Thoracic aorta (tissue), 2 donors: Measurements from ENCODE around the gene CEP68. TPM values are rescaled to one million over a fixed set of nuclear protein-coding genes. Genes with fewer than 3 reads are reported as not detected.

ENCODE experiments used
- ATAC-seq: fragments of 150-250 bp; one replicate; pipeline ENCODE4 v1.8.0; 2017; ENCODE audit warnings: low read depth; ENCODE audit not compliant: insufficient number of reproducible peaks, low FRiP score
- DNase-seq: peaks from one replicate; pipeline ENCODE4 v3.0.0-alpha.2; 2020; ENCODE audit warnings: low spot score
- H3K27ac ChIP-seq, 2 donors: fragments of 200-600 bp; sonication (generic); 1 replicate in 1 of 2; 2 replicates in 1 of 2; pipeline ENCODE4 v1.5.1; 2016; ENCODE audit warnings: mild to moderate bottlenecking in 2 of 2, moderate library complexity in 2 of 2
- H3K27me3 ChIP-seq: fragments of 200-600 bp; sonication (generic); replicated peaks from 2 replicates; pipeline ENCODE4 v1.6.0; 2016; ENCODE audit warnings: mild to moderate bottlenecking; ENCODE audit not compliant: insufficient read depth
- H3K36me3 ChIP-seq: fragments of 200-600 bp; sonication (generic); one replicate; pipeline ENCODE4 v1.5.1; 2016
- H3K4me1 ChIP-seq, 2 donors: fragments of 200-600 bp; sonication (generic); 1 replicate in 1 of 2; 2 replicates in 1 of 2; pipeline versions ENCODE4 v1.5.1 to v1.6.0; 2016; ENCODE audit warnings: low read depth in 2 of 2, mild to moderate bottlenecking in 1 of 2; ENCODE audit not compliant: control insufficient read depth in 1 of 2
- H3K4me3 ChIP-seq: fragments of 200-600 bp; sonication (generic); 2 replicates; pipeline ENCODE4 v1.5.1; 2016; ENCODE audit warnings: mild to moderate bottlenecking
- H3K9me3 ChIP-seq: fragments of 200-600 bp; sonication (generic); 2 replicates; pipeline ENCODE4 v1.5.1; 2016
- total RNA-seq, 2 donors: library from RNA; depleted of rRNA; stranded (reverse); fragments of >200 nt; gene quantifications; one replicate each; pipeline versions ENCODE4 v1.1.0 to v1.2.3, GENCODE V29; 2016
- TF ChIP-seq, protein P1 (sequence below): fragments of 200-600 bp; sonication (generic); IDR thresholded peaks from one replicate; pipeline ENCODE4 v1.5.1; 2019; ENCODE audit warnings: antibody characterized with exemption

Gene CEP68
- total RNA-seq, 2 donors from 2014 or later = 28.8 to 31.3 TPM

DNA sequence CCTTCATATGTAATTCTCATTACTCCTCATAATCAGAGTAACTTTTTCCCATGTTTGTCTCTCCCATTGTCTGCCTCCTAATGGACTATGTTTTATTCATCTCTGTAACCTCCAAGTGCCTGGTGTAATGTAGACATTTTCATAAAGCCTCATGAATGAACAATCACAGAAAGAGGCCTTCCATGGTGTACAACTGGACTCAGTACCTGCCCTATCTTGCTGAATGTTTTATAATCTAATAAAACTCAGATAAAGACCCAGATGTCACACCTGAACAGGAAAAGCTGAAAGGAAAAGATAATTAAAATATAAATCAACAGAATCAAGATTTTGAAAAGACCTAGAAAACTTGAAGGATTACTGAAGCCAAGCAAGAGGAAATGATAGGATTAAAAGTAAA lies 37.0 kb downstream of the CEP68 start:
- ATAC-seq (no peak), DNase-seq (no peak)
- Histone ChIP-seq H3K27me3 (no peaks in the 10 kb centered on the region), H3K4me3 (no peak overlapping the region), H3K4me1 (peaks cover 8 to 15% of the 10 kb centered on the region in 2 donors), H3K9me3 (no peaks in the 10 kb centered on the region), H3K36me3 (peaks cover 15% of the 10 kb centered on the region), H3K27ac (no peak overlapping the region)
- TF ChIP-seq, protein P1, sequence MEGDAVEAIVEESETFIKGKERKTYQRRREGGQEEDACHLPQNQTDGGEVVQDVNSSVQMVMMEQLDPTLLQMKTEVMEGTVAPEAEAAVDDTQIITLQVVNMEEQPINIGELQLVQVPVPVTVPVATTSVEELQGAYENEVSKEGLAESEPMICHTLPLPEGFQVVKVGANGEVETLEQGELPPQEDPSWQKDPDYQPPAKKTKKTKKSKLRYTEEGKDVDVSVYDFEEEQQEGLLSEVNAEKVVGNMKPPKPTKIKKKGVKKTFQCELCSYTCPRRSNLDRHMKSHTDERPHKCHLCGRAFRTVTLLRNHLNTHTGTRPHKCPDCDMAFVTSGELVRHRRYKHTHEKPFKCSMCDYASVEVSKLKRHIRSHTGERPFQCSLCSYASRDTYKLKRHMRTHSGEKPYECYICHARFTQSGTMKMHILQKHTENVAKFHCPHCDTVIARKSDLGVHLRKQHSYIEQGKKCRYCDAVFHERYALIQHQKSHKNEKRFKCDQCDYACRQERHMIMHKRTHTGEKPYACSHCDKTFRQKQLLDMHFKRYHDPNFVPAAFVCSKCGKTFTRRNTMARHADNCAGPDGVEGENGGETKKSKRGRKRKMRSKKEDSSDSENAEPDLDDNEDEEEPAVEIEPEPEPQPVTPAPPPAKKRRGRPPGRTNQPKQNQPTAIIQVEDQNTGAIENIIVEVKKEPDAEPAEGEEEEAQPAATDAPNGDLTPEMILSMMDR = no peak

DNA sequence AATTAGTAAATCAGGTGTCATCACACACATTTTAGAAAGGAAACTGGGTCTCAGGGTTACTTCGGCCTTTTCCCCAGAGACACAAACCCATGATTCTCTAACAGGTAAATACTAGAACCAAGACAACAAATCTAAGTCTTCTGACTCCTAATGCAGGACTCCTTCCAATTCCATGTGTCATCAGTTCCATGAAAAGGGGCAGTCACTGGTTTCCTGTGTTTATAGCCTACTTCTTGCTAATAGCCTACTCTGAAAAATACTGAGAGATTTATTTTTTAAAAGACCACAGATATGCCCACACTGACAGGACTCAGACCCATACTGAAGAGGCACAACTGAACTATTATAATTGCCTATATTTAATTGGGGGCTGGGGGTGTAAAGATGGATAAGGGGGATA lies 40.7 kb downstream of the CEP68 start:
- no peaks in the 10 kb centered on the region for H3K9me3 ChIP-seq
- TF ChIP-seq, protein P1 = no peak
- H3K27ac ChIP-seq = no peak overlapping the region
- H3K4me1 ChIP-seq = peaks cover 8 to 9% of the 10 kb centered on the region in 2 donors
- H3K4me3 ChIP-seq = no peak overlapping the region
- peaks cover 25% of the 10 kb centered on the region for H3K36me3 ChIP-seq
- DNase-seq (no peak), ATAC-seq (no peak)
- no peaks in the 10 kb centered on the region for H3K27me3 ChIP-seq

DNA sequence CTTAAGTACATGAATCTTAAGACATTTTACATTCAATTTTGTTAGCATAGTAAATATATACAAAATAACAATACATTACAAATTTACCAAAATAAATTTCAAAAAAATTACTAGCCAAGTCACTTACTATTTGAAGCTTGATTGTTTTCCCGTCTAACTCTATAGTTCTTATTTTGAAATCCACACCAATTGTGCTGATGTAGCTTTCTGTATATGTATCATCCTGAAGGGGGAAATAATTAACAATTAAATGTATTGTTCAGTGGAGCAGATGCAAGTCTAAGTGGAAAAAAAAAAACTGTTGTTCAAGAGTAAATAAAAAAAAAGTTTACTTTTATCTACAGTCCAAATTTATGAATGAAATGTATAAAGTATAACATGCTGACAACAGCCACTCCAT lies 41.6 kb downstream of the CEP68 start:
- no peaks in the 10 kb centered on the region for H3K27me3 ChIP-seq
- no peaks in the 10 kb centered on the region for H3K9me3 ChIP-seq
- H3K4me3 ChIP-seq = no peak overlapping the region
- peaks cover 13 to 16% of the 10 kb centered on the region in 2 donors for H3K4me1 ChIP-seq
- TF ChIP-seq, protein P1 = no peak
- no peak overlapping the region for H3K27ac ChIP-seq
- ATAC-seq (no peak), DNase-seq (no peak)
- peaks cover 25% of the 10 kb centered on the region for H3K36me3 ChIP-seq

DNA sequence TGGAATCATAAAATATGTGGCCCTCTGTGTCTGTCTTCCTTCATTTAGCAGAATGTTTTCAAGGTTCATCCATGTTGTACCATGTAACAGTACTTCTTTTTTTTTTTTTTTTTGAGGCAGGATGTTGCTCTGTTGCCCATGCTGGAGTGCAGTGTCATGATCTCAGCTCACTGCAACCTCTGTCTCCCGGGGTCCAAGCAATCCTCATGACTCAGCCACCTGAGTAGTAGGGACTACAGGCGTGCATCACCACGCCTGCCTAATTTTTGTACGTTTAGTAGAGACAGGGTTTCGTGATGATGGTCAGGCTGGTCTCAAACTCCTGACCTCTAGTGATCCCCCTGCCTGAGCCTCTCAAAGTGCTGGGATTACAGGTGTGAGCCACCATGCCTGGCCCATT lies 42.5 kb downstream of the CEP68 start:
- Histone ChIP-seq H3K27me3 (no peaks in the 10 kb centered on the region), H3K36me3 (peaks cover 18% of the 10 kb centered on the region), H3K27ac (no peak overlapping the region), H3K4me1 (peaks cover 20 to 25% of the 10 kb centered on the region in 2 donors), H3K9me3 (no peaks in the 10 kb centered on the region), H3K4me3 (no peak overlapping the region)
- ATAC-seq (no peak), DNase-seq (no peak)
- TF ChIP-seq, protein P1 = no peak

DNA sequence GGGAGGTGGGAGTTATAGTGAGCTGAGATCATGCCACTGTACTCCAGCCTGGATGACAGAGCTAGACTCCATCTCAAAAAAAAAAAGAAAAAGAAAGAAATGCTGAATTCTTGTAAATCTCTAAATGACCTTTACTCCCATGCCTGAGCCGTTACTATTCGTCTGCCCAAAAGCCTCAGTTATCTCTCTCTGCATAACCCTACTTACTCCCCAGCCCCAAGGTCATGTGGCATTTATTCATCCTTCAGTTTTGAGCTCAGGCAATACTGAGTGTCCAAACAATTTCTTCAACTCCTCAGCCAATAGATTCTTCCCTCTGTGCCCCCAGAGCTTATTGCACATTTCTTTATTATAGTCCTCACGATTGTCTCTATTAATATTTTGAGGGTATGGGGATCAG lies 44.9 kb downstream of the CEP68 start:
- no peak for DNase-seq
- no peak for ATAC-seq
- TF ChIP-seq, protein P1 = no peak
- Histone ChIP-seq H3K4me3 (no peak overlapping the region), H3K9me3 (no peaks in the 10 kb centered on the region), H3K27ac (no peak overlapping the region), H3K4me1 (peaks cover 28 to 30% of the 10 kb centered on the region in 2 donors), H3K36me3 (peaks cover 13% of the 10 kb centered on the region), H3K27me3 (no peaks in the 10 kb centered on the region)
